Measurements from ENCODE around the gene FOXJ3.

- TF ChIP-seq CTCF (IDR thresholded peaks at IDR 0.05 in 4 of 5, conservative IDR thresholded peaks at IDR 0.05 in 1 of 5): no peak
- no peak for TF ChIP-seq POLR2A (IDR thresholded peaks at IDR 0.05)
Observed at GRCh38 chr1:42312576-42313212, 22.3 kb downstream of the FOXJ3 start.
